ENCODE results near the gene KPNA5.
A peak's percentile ranks its signal among the peaks of the same experiment; 100 is the strongest.
"Not testable (repeated sequence)": the region's sequence is repeated elsewhere in the genome, so short reads cannot be mapped to it uniquely, and the experiment has no call there.

The KPNA5 gene

DNA sequence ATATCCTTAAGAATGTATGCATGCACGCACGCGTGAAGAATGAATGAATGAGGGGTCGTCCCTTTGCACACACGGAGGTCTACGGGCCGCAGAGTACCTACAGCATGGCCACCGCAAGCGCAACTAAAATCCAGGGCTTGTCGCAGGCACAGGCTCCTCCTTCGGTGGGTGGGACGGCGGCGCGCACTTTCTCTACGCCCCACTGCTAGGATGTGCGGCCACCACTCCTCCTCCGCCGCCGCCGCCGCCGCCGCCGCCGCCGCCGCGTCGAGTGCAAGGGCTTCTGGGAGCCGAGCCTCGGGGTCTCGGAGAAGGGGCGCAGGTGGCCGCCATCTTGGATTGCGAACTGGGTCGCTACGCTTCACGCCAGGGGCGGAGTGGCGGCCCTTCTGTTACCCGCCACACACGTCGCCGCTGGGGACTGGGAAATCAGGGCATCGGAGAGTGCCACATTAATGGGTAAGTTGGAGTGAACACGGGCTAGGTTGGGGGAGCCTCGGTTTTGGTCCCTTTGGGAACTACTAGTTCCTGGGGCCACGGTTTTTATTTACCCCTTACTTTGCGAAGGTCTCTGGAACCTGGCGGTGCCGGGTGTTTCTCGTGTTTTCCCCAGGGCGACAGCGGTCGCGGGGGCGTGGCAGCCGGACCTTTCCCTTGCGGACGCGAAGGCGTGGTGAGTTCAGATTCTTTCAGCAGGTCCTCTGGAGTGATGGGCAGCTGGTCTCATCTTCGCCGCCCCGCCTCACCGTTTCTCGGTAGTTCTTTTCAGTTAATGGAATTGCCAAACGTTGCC is at the start of gene KPNA5:
TSS of gene KPNA5 (plus strand) at position 332 of the 793 bp plus-strand sequence. CDS start at position 456, 124 bp downstream.
- DNase-seq (ENCODE audit: low read depth in 3 of 3), result peak; percentile 81 to 87 (median 87)

DNA sequence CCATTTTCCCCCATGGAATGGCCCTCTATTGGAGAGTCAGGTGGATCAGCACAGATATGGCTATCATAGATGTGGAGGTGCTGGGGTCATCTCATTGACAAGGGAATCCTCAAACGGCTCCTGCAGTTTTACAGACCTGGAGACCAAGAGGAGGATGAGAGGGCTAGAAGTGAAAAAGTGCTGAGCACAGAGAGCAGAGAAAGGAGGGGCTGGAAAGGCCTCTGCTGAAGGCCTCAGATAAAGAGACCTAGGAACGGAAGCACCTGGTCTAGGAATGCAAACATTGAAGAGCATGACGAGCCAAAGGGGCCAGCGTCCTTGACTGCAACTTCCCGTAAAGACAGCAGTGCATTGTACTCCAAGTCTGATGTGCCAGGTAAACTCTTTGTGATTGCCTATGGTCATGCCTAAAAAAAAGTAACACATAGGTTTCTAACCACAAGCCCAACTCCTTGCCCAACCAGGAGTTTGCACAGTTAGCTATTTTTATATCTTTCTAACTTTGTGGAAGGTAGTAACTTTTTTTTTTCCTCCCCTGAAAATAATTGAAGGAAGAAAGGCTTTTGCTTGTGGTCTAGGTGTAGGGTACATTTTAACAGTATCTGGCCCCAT is 49.5 kb upstream of the KPNA5 start:
- no peak for DNase-seq (ENCODE audit: low read depth in 3 of 3)

DNA sequence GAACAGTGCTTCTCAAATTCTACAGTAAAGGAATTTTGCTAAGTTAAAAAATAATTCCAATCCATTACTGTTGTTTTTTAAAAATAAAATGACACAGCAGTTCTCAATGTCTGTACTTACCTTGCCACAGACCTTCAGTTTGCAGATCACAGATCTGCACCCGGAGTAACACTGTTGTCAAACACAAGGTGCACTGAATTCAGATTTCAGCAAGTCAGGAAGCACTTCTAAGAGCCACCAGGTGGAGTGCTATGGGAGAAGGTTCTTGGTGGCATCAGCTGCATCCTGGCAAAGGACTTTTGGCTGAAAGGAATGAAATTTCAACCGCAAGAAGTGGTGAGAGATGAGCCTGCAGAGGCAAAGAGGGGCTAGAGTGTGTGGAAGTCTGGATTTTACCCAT is 47.3 kb upstream of the KPNA5 start:
- DNase-seq (ENCODE audit: low read depth in 3 of 3), result no peak

DNA sequence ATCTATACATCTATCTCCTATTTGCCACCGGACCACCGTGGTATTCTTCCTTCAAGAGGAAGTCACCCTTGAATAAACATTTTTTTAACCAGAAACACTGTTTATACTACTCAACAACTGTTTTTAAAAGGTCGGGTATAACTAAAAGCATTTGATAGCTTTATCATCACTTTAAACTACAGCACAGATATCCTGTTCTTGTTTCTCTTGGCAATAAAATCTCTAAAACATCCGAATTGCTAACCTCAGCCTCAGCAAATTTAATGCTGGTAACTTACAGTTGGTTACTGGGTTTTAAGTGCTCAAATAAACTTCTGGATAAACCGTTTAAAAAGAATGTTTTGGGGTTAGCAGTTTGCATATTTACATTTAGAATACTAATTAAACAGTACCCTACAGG is 32.9 kb upstream of the KPNA5 start:
- DNase-seq (ENCODE audit: low read depth in 3 of 3), result no peak

DNA sequence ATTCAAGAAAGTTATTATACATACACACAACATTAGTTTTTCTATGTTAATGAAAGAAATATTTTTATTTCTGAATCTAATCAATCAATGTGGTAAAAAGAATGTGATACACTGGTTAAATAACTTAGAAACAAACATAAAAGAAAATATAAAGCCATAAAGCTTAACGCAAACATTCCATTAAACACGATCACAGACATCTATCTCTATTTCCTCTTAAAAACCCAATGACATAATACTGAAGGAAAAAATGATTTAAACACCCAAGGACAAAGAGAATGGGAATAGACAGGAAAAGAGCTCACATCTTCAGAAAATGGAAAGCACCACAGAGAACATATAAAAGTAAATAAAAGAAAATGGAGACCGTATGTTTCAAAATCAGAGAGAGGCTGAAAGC is 31.9 kb upstream of the KPNA5 start:
- no peak for DNase-seq (ENCODE audit: low read depth in 3 of 3)

DNA sequence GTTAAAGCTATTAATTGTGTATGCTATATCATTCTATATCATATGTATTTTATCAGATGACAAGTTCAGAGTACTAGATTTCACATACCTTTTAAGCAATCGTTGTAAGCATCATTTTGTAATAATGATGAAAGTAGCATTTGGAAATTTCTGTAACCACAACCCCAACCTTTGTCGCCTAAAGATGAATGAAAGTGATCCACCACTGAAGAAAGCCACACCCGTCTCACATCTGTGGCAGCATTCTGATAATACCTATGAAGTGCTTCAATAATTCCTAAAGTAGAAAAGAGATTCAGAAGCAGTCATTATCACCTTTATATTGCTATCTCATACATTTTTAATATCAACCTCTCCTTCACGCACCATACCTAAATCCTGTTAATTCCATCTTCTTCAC is 29.1 kb upstream of the KPNA5 start:
- DNase-seq (ENCODE audit: low read depth in 3 of 3), result no peak

DNA sequence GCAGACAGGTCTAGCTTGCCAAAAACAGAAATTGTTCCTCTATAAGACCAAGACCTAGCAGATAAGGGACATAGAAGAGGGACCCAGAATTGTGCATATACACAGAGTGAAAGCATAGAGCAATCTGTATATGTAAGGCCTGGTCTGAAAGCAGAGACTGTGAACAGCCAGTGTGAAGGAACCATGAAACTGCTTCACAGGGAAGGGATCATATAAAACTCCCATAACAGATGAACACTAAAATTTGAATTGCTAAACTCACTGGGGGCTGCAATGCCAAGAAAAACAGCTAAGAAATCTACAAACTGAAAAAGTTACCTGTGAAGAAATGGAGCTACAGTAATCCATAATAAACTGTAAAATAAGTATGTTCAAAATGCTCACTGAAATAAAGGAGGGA is 19.4 kb upstream of the KPNA5 start:
- DNase-seq (ENCODE audit: low read depth in 3 of 3), result no peak

DNA sequence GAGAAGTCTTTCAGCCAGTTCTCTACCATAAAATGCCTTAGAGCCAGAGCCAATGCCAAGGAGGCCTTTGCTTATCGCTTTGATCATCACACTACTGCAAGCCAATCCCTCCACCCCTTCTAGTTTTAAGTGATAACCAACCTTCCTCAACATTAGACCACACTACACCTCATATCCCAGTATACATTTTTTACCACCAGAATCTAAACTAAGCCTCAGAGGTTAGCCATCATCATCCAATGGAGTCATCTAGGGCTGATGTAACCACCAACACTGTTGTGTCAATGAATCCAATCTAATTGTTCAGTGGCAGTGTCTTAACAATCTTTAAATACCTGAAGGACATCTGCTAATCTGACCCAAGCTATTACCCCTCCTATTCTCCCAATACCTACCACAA is 18.8 kb upstream of the KPNA5 start:
- DNase-seq (ENCODE audit: low read depth in 3 of 3), result no peak

DNA sequence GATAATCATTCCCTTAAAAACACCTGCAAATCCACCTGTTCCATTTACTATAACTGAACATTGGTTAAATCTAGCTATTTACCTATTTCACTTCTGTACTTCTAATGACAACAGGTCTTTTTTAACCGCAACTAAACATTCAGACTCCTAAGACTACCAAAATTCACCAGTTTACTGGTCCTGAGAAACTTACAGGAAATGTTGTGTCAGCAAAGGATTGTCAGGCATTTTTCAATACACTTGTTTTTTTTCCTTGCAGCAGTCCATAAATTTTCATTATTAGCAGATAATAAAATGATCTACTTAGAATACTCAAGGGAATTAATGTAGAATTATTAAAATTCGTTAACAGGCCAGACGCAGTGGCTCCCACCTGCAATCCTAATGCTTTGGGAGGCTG is 17.7 kb upstream of the KPNA5 start:
- no peak for DNase-seq (ENCODE audit: low read depth in 3 of 3)

DNA sequence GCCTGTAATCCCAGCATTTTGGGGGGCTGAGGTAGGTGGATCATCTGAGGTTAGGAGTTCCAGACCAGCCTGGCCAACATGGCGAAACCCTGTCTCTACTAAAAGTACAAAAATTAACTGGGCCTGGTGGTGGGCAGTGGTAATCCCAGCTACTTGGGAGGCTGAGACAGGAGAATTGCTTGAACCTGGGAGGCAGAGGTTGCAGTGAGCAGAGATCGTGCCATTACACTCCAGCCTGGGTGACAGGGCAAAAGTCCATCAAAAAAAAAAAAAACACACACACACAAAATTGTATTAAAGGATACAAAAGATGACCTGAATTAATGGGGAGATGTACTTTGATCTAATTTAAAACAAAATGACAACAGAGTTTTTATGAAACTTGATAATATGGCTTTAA is 16.8 kb upstream of the KPNA5 start:
- not testable (repeated sequence) for DNase-seq (ENCODE audit: low read depth in 3 of 3)

DNA sequence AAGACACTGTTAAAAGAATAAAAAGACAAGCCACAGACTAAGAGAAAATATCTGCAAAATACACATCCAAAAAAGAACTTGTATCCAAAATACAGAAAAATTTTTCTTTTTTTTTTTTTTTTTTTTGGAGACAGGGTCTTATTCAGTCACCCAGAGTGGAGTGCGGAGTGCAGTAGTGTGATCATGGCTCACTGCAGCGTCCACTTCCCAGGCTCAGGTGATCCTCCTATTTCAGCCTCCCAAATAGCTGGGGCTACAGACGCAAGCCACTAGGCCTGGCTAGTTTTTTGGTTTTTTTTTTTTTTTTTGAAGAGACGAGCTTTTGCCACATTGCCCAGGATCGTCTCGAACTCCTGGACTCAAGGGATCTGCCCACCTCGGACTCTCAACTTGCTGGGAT is 15.5 kb upstream of the KPNA5 start:
- DNase-seq (ENCODE audit: low read depth in 3 of 3), result no peak

DNA sequence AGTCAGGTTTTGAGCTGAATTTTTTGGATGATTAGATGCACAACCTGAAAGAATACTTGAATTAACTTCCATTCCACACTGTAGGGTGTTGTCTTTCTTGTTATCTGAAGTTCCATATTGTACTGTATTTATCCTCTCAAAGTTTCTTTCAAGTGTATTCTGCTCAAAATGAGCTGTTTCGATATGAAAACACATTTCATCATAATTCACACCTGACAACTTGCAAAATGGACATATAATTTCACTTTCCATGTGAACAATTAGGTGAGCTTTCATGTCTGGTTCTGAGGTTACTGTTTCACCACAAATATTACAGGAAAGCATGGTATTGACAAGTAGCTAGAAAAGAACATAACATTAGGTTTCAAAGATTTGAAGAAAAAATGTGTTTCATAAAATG is 14.1 kb upstream of the KPNA5 start:
- DNase-seq (ENCODE audit: low read depth in 3 of 3), result no peak

DNA sequence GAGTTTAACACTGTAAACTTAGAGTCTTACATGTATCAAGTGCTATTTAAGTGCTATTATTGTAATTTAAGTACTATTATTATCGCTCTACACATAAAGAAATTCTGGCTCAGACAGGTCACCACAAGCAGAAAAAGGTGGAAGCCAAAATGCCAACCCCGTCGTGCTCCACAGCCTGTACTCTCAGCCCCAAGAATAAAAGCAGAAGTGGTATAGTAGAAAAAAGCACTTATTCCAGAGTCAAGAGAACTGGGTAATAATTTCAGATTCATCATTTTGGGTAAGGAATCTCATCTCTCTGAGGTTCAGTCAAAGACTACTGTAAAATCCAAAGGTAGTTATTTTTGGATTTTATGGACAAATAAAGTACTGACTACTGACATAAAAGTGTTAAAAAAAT is 13.4 kb upstream of the KPNA5 start:
- no peak for DNase-seq (ENCODE audit: low read depth in 3 of 3)

DNA sequence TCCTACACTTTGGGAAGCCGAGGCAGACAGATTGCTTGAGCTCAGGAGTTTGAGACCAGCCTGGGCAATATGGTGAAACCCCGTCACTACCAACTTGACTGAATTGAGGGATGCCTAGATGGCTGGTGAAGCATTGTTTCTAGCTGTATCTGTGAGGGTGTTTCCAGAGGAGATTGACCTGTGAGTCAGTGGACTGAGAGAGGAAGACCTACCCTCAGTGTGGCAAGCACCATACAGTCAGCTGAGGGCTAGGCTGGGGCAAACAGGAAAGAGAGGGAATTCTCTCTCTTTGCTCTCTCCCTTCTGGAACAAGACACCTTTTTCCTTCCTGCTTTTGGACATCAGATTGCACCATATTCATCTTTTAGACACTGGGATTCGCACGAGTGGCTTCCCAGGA is 8.7 kb upstream of the KPNA5 start:
- no peak for DNase-seq (ENCODE audit: low read depth in 3 of 3)

DNA sequence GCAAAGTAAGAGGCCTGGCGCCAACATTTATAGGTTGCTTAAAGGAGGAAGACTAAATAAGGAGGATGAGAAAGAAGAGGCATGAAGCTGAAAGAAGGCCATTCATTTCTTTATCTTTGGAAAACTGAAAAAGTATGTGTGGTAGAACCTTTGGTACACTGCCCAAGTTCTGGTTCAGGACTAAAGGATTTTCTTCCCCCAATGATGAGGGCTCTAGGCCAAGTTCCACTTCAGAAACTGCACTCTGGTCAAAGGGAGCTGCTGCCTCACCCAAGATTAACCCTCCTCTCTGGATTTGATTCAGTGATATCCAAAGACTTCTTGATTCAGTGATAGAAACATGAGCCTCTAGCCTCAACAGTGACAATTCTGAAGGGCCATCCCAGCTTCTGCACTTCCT is 5.0 kb upstream of the KPNA5 start:
- DNase-seq (ENCODE audit: low read depth in 3 of 3), result no peak

DNA sequence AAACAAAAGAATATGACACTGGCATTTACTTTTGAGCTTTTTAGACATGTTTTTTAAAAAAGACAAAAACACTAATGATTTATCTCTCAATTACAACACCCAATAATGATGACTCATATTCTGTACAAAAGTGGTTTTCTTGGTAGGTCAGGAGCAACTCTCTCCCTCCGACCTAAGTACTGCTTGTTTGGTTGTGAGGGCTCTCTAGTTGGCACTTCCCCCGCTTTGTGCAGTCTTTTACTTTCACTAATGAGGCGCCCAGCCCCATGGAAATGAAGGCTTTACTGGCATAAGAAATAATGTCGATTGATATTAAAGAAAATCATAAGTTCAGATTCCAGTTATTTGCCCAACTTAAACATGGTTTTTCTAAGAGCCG is 1.3 kb downstream of the KPNA5 start:
- DNase-seq (ENCODE audit: low read depth in 3 of 3), result no peak

DNA sequence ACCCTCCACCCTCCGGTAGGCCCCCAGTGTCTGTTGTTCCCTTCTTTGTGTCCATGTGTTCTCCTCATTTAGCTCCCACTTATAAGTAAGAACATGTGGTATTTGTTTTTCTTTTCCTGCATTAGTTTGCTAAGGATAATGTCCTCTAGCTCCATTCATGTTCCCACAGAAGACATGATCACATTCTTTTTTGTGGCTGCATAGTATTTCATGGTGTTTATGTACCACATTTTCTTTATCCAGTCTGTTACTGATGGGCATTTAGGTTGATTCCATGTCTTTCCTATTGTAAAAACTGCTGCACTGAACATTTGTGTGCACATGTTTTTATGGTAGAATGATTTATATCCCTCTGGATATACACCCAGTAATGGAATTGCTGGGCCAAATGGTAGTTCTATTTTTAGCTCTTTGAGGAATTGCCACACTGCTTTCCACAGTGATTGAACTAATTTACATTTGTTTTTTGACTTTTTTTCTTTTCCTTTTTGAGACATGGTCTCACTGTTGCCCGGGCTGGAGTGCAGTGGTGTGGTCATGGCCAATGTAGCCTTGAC is 4.5 kb downstream of the KPNA5 start:
- DNase-seq (ENCODE audit: low read depth in 3 of 3), result no peak

DNA sequence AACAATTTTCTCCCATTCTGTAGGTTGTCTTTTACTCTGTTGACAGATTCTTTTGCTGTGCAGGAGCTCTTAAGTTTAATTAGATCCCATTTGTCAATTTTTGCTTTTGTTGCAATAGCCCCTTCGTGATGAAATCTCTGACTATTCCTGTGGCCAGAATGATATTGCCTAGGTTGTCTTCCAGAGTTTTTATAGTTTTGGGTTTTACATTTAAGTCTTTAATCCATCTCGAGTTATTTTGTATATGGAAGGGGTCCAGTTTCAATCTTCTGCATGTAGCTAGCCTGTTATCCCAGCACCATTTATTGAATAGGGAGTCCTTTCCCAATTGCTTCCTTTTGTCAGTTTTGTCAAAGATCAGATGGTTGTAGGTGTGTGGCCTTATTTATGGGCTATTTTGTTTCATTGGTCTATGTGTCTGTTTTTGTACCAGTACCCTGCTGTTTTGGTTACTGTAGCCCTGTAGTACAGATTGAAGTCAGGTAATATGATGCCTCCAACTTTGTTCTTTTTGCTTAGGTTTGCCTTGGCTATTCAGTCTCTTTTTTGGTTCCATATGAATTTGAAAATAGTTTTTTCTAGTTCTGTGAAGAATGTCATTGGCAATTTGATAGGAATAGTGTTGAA is 5.6 kb downstream of the KPNA5 start:
- DNase-seq (ENCODE audit: low read depth in 3 of 3), result not testable (repeated sequence)

DNA sequence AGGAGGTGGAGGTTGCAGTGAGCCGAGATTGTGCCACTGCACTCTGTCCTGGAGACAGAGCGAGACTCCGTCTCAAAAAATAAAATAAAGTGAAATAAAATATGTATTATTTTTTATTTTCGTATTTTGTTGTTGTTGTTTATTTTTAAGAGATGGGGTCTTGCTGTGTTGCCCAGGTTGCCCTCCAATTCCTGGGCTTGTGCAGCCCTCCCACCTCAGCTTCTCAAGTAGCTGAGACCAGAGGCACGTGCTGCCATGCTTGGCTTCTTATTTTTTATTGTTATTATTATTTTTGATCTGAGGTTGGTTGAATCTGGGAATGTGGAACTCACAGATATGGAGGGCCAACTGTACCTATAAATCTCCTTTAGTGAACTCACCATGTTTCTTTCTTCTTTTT is 10.1 kb downstream of the KPNA5 start:
- no peak for DNase-seq (ENCODE audit: low read depth in 3 of 3)

DNA sequence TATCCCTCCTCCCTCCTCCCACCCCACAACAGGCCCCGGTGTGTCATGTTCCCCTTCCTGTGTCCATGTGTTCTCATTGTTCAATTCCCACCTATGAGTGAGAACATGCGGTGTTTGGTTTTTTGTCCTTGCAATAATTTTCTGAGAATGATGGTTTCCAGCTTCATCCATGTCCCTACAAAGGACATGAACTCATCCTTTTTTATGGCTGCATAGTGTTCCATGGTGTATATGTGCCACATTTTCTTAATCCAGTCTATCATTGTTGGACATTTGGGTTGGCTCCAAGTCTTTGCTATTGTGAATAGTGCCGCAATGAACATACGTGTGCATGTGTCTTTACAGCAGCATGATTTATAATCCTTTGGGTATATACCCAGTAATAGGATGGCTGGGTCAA is 11.9 kb downstream of the KPNA5 start:
- not testable (repeated sequence) for DNase-seq (ENCODE audit: low read depth in 3 of 3)

DNA sequence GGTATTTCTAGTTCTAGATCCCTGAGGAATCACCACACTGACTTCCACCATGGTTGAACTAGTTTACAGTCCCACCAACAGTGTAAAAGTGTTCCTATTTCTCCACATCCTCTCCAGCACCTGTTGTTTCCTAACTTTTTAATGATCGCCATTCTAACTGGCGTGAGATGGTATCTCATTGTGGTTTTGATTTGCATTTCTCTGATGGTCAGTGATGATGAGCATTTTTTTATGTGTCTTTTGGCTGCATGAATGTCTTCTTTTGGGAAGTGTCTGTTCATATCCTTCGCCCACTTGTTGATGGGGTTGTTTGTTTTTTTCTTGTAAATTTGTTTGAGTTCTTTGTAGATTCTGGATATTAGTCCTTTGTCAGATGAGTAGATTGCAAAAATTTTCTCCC is 12.3 kb downstream of the KPNA5 start:
- DNase-seq (ENCODE audit: low read depth in 3 of 3), result not testable (repeated sequence)

DNA sequence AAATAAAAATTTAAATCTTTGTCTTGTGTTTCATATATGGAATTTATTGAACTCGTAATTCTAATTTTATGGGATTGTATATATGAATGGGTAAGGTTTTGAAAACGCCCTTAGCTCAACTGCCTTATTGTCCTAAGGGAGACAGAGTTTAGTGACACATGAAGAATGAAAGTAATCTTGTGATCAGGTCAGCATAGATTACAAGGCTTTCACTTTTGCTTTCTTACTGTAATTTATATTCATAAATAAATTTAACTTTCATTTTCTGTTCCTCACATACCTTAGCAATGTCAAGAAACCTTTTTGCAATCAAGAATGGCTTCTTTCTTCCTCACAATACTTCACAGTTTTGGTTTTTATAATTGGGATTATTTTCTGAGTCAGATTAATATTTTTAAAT is 14.4 kb downstream of the KPNA5 start:
- no peak for DNase-seq (ENCODE audit: low read depth in 3 of 3)

DNA sequence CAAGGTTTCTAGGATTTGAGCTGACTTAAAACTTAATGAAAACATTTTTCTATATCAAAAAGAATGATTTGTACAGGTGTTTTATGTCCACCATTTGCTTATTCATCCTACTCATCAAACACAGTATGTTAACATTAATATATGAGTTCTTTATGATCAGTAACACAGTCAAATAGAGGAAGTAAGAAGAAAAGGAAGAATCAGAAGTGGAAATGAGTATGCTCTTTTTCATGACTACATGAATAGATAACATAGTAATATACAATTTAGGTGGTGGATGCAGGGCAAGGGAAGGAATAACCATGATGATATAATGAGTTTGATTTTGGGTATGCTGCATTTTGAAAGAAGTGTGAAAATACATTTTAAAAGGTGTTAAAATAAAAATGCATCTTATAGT is 16.5 kb downstream of the KPNA5 start:
- no peak for DNase-seq (ENCODE audit: low read depth in 3 of 3)

Data from stimulated activated CD4-positive, alpha-beta T cell treated with anti-CD3 and anti-CD28 coated beads, TNF-alpha, amount 100 ng/mL, for 48 hours (primary cell).